Measurements from ENCODE around the gene SLC23A3. TPM values are rescaled to one million over a fixed set of nuclear protein-coding genes. Genes with fewer than 3 reads are reported as not detected.

SLC23A3 gene
- total and polyA plus RNA-seq, 10 of the 15 experiments (the other 5 are each of a cell fraction or from before 2014, with no cell fraction given), result 0.07 to 1.0 (median 0.40) TPM; not detected in 1

GRCh38 chr2:219210196-219210885 lies 40.5 kb upstream of the SLC23A3 start:
- no peak overlapping the region for H3K9ac ChIP-seq (ENCODE audit: control insufficient read depth, insufficient read depth, low read length)
- H3K4me1 ChIP-seq (ENCODE audit: control insufficient read depth, insufficient read depth, low read length), result peaks cover 8% of the 10 kb centered on the region
- no peaks in the 10 kb centered on the region; the same call in 1 of the 2 replicates for H3K79me2 ChIP-seq (ENCODE audit: control insufficient read depth, insufficient read depth, low read length)
- DNase-seq (ENCODE audit: low read depth, low spot score) (no peak), ATAC-seq (no peak), FAIRE-seq (no peak)
- 97% methylated on average over 24 of the region's 24 CpGs for WGBS (ENCODE audit: insufficient coverage, insufficient replicate concordance, low lambda C conversion rate, missing lambda C conversion rate)
- no peaks in the 10 kb centered on the region for H3K27me3 ChIP-seq (replicated peaks in 1 of 2; ENCODE audit: control insufficient read depth in 2 of 2, insufficient read depth in 2 of 2, low read length in 1 of 2)
- H3K4me2 ChIP-seq (ENCODE audit: control insufficient read depth, insufficient read depth), result no peak overlapping the region
- in situ Hi-C loops (cut with MboI), result no loop called here
- ChIA-PET CTCF (interaction anchor here (0.6 kb wide), 1 partner anchor 67 kb away, joined by 3 read pairs; no protein-coding TSS in a partner anchor), RAD21 (ENCODE audit: unreplicated experiment) (interaction anchor here (1.9 kb wide), 1 partner anchor 34 kb away, joined by 5 read pairs; the partner anchor contains the start of gene CNPPD1), POLR2A (interaction anchor here (0.5 to 1.0 kb wide), 2 partner anchors 19 to 34 kb away, joined by 4 read pairs; partner anchors contain the start of gene CNPPD1), SMC1A (ENCODE audit: uncharacterized antibody, unreplicated experiment) (no interaction called here)
- H4K20me1 ChIP-seq (ENCODE audit: control insufficient read depth, insufficient read depth), result no peaks in the 10 kb centered on the region
- no peak overlapping the region for H3K27ac ChIP-seq (ENCODE audit: control insufficient read depth, insufficient read depth)
- H3K4me3 ChIP-seq, result no peak overlapping the region
- BruUV-seq (replicated peaks), result no TSS peak
- H3K9me3 ChIP-seq (replicated peaks; ENCODE audit: control insufficient read depth, insufficient read depth, low read length), result no peaks in the 10 kb centered on the region
- TF ChIP-seq IRF5 (IDR thresholded peaks at IDR 0.05; ENCODE audit: borderline replicate concordance) (no peak), POLR2A (IDR thresholded peaks at IDR 0.05; ENCODE audit: low read depth, low read length) (peak; percentile 25; the same call in 1 of the 2 replicates)
- intact Hi-C loops (cut with micrococcal nuclease; ENCODE audit: unreplicated experiment), result no loop called here
- peaks cover 0 to 12% of the 10 kb centered on the region in 2 experiments; a peak in 3 of 4 replicates for H3K36me3 ChIP-seq (ENCODE audit: control insufficient read depth in 2 of 2, insufficient read depth in 2 of 2, low read length in 1 of 2)
- H2AFZ ChIP-seq (ENCODE audit: control insufficient read depth, low read depth, low read length), result no peak overlapping the region
